HG03469 (cell line): ENCODE measurements around the gene CDCA5.

Source experiments
- ATAC-seq: cut with Tn5 transposase; IDR thresholded peaks from one replicate; pipeline ENCODE4 v1.9.1; 2021; ENCODE audit warnings: mild to moderate bottlenecking, moderate library complexity, moderate number of reproducible peaks; ENCODE audit not compliant: unreplicated experiment

CDCA5 gene

GRCh38 chr11:65077451-65077850 lies 6.4 kb downstream of the CDCA5 start:
- no peak for ATAC-seq

- ATAC-seq, result no peak
Measured at GRCh38 chr11:65072631-65072966, 11.2 kb downstream of the CDCA5 start.

- ATAC-seq, result no peak
Measured at GRCh38 chr11:65071907-65072630, 11.8 kb downstream of the CDCA5 start.

- ATAC-seq, result no peak
Measured at GRCh38 chr11:65069217-65069616, 14.6 kb downstream of the CDCA5 start.

- ATAC-seq, result no peak
Measured at GRCh38 chr11:65067446-65067845, 16.4 kb downstream of the CDCA5 start.

- no peak for ATAC-seq
Measured at GRCh38 chr11:65066805-65067291, 17.0 kb downstream of the CDCA5 start.

- no peak for ATAC-seq
Measured at GRCh38 chr11:65066315-65066714, 17.5 kb downstream of the CDCA5 start.

GRCh38 chr11:65065851-65066250 lies 18.0 kb downstream of the CDCA5 start:
- ATAC-seq, result no peak

- ATAC-seq, result no peak
Measured at GRCh38 chr11:65064847-65065240, 19.0 kb downstream of the CDCA5 start.

- no peak for ATAC-seq
Measured at GRCh38 chr11:65063532-65063931, 20.3 kb downstream of the CDCA5 start.

- ATAC-seq, result no peak
Measured at GRCh38 chr11:65060913-65061408, 22.9 kb downstream of the CDCA5 start.

- no peak for ATAC-seq
Measured at GRCh38 chr11:65059959-65060824, 23.6 kb downstream of the CDCA5 start.

- no peak for ATAC-seq
Measured at GRCh38 chr11:65059523-65059922, 24.3 kb downstream of the CDCA5 start.

- ATAC-seq, result no peak
Measured at GRCh38 chr11:65058419-65059054, 25.3 kb downstream of the CDCA5 start, which contains the start of gene NAALADL1. TSS of gene NAALADL1 (minus strand) at chr11:65058553. CDS start at chr11:65058521, 32 bp downstream.

- no peak for ATAC-seq
Measured at GRCh38 chr11:65058012-65058411, 25.8 kb downstream of the CDCA5 start.

GRCh38 chr11:65057526-65057925 lies 26.3 kb downstream of the CDCA5 start:
- no peak for ATAC-seq

GRCh38 chr11:65056999-65057398 lies 26.8 kb downstream of the CDCA5 start:
- no peak for ATAC-seq

- no peak for ATAC-seq
Measured at GRCh38 chr11:65055538-65055937, 28.3 kb downstream of the CDCA5 start.

- ATAC-seq, result no peak
Measured at GRCh38 chr11:65053827-65054508, 29.9 kb downstream of the CDCA5 start.

- ATAC-seq, result no peak
Measured at GRCh38 chr11:65051398-65051858, 32.4 kb downstream of the CDCA5 start.
